WTC11 (cell line): ENCODE data around the gene FRMD5. TPM values are rescaled to one million over a fixed set of nuclear protein-coding genes. Genes with fewer than 3 reads are reported as not detected.

Source experiments
- ATAC-seq: fragments of 200-7000 bp; cut with Tn5 transposase; 2 replicates; pipeline ENCODE4 v1.10.0; 2021; ENCODE audit warnings: mild to moderate bottlenecking, moderate library complexity
- CTCF ChIA-PET: fragments of 300-600 bp; sonication (Branson Sonifier 250); formaldehyde crosslinking; loops from one replicate; lab custom pipeline; 2021; ENCODE audit warnings: antibody characterized with exemption; lab: Charles Lee
- POLR2A ChIA-PET: fragments of 350-600 bp; sonication (Branson Sonifier 250); formaldehyde crosslinking; loops from one replicate; lab custom pipeline; 2021; ENCODE audit warnings: antibody characterized with exemption; lab: Charles Lee
- DNase-seq: peaks from one replicate; pipeline ENCODE4 v3.0.0; 2021; ENCODE audit warnings: low spot score
- H3K27ac Mint-ChIP-seq: 2 replicates; pipeline ENCODE4 v1.8.0; 2021; ENCODE audit warnings: mixed read lengths
- H3K27me3 Mint-ChIP-seq: 2 replicates; pipeline ENCODE4 v1.8.0; 2021; ENCODE audit warnings: low read depth, mild to moderate bottlenecking, moderate library complexity, mixed read lengths
- H3K36me3 Mint-ChIP-seq: 2 replicates; pipeline ENCODE4 v1.8.0; 2021; ENCODE audit warnings: mixed read lengths
- H3K4me1 Mint-ChIP-seq: 2 replicates; pipeline ENCODE4 v1.8.0; 2022; ENCODE audit warnings: mixed read lengths
- H3K4me3 Mint-ChIP-seq: 2 replicates; pipeline ENCODE4 v1.8.0; 2021; ENCODE audit warnings: mild to moderate bottlenecking, moderate library complexity, mixed read lengths
- H3K9me3 Mint-ChIP-seq: 2 replicates; pipeline ENCODE4 v1.8.0; 2021; ENCODE audit warnings: mixed read lengths
- CBFB ChIP-seq: sonication (generic); formaldehyde crosslinking; IDR thresholded peaks from 2 replicates; pipeline ENCODE4 v1.8.1; 2022; ENCODE audit warnings: mild to moderate bottlenecking, low read depth, missing genetic modification reagents
- CTCF ChIP-seq: fragments of 200-600 bp; IDR thresholded peaks from 2 replicates; pipeline ENCODE4 v1.8.0; 2022; ENCODE audit warnings: antibody characterized with exemption
- ERG ChIP-seq: fragments of 250-450 bp; sonication (Bioruptor Pico); IDR thresholded peaks from 2 replicates; pipeline ENCODE4 v1.8.0; 2021; ENCODE audit warnings: mild to moderate bottlenecking
- ETV6 ChIP-seq: sonication (generic); formaldehyde crosslinking; IDR thresholded peaks from 2 replicates; pipeline ENCODE4 v1.8.1; 2022; ENCODE audit warnings: mild to moderate bottlenecking, missing genetic modification reagents
- JUN ChIP-seq: sonication (generic); formaldehyde crosslinking; IDR thresholded peaks from 2 replicates; pipeline ENCODE4 v1.8.0; 2023; ENCODE audit warnings: mild to moderate bottlenecking, missing genetic modification reagents
- KAT7 ChIP-seq: sonication (generic); formaldehyde crosslinking; IDR thresholded peaks from 2 replicates; pipeline ENCODE4 v1.8.1; 2023; ENCODE audit warnings: missing genetic modification reagents, mild to moderate bottlenecking, borderline replicate concordance
- NR3C1 ChIP-seq: sonication (generic); formaldehyde crosslinking; conservative IDR thresholded peaks from 2 replicates; pipeline ENCODE4 v1.8.1; 2023; ENCODE audit warnings: low read depth, mild to moderate bottlenecking, missing genetic modification reagents
- OVOL2 ChIP-seq: fragments of 250-450 bp; sonication (Bioruptor Pico); IDR thresholded peaks from 2 replicates; pipeline ENCODE4 v1.9.0; 2021; ENCODE audit warnings: mild to moderate bottlenecking, borderline replicate concordance
- PRDM15 ChIP-seq: sonication (generic); formaldehyde crosslinking; IDR thresholded peaks from 2 replicates; pipeline ENCODE4 v1.8.0; 2022; ENCODE audit warnings: missing genetic modification reagents
- SMAD3 ChIP-seq: sonication (generic); formaldehyde crosslinking; IDR thresholded peaks from 2 replicates; pipeline ENCODE4 v1.8.0; 2022; ENCODE audit warnings: missing genetic modification reagents, mild to moderate bottlenecking, borderline replicate concordance
- ZBTB21 ChIP-seq: sonication (generic); formaldehyde crosslinking; IDR thresholded peaks from 2 replicates; pipeline ENCODE4 v1.8.1; 2023; ENCODE audit warnings: mild to moderate bottlenecking, missing genetic modification reagents, borderline replicate concordance
- ZNF281 ChIP-seq: sonication (generic); formaldehyde crosslinking; IDR thresholded peaks from 2 replicates; pipeline ENCODE4 v1.8.0; 2023; ENCODE audit warnings: mild to moderate bottlenecking, missing genetic modification reagents
- ZNF416 ChIP-seq: fragments of 250-450 bp; sonication (Bioruptor Pico); IDR thresholded peaks from 2 replicates; pipeline ENCODE4 v1.9.0; 2021; ENCODE audit warnings: mild to moderate bottlenecking, inconsistent platforms
- ZNF425 ChIP-seq: fragments of 250-450 bp; sonication (Bioruptor Pico); conservative IDR thresholded peaks from 2 replicates; pipeline ENCODE4 v1.9.0; 2021; ENCODE audit warnings: mild to moderate bottlenecking
- ZNF512 ChIP-seq: sonication (generic); formaldehyde crosslinking; IDR thresholded peaks from 2 replicates; pipeline ENCODE4 v1.8.1; 2022; ENCODE audit warnings: missing genetic modification reagents, borderline replicate concordance
- total RNA-seq: library from RNA; stranded (reverse); gene quantifications from 3 replicates; pipeline ENCODE4 v1.2.3, GENCODE V29; 2021

Gene FRMD5
- total RNA-seq, 1 experiment from 2014 or later, result 14.1 TPM

GRCh38 chr15:44068347-44068746, 126.7 kb downstream of the FRMD5 start:
- ATAC-seq (no peak), DNase-seq (no peak)
- CTCF ChIA-PET, result no interaction called here
- no peak overlapping the region for H3K4me3 Mint-ChIP-seq
- POLR2A ChIA-PET, result no interaction called here
- no peak overlapping the region for H3K27ac Mint-ChIP-seq
- H3K9me3 Mint-ChIP-seq, result no peaks in the 10 kb centered on the region
- H3K36me3 Mint-ChIP-seq, result no peaks in the 10 kb centered on the region
- no peak for TF ChIP-seq JUN (CRISPR knock-in tag)
- no peak for TF ChIP-seq ZNF425 (CRISPR knock-in tag)
- no peak for TF ChIP-seq ETV6 (CRISPR knock-in tag)
- TF ChIP-seq NR3C1 (CRISPR knock-in tag), result no peak
- H3K27me3 Mint-ChIP-seq, result no peaks in the 10 kb centered on the region
- peaks cover 7% of the 10 kb centered on the region for H3K4me1 Mint-ChIP-seq

- ChIA-PET POLR2A (no interaction called here), CTCF (interaction anchor here (0.5 to 2.6 kb wide), 25 partner anchors 8 to 435 kb away, joined by 3 to 66 read pairs (median 4); no protein-coding TSS in a partner anchor)
- Mint-ChIP-seq H3K4me1 (peaks cover 7% of the 10 kb centered on the region), H3K27me3 (no peaks in the 10 kb centered on the region), H3K36me3 (no peaks in the 10 kb centered on the region), H3K27ac (peak overlapping the region; percentile 38; the same call in 1 of the 2 replicates), H3K9me3 (no peaks in the 10 kb centered on the region), H3K4me3 (no peak overlapping the region)
- DNase-seq (peak; percentile 63), ATAC-seq (peak; percentile 86)
- TF ChIP-seq ZNF512 (CRISPR knock-in tag), result no peak
- peak; percentile 85 for TF ChIP-seq CTCF
Observed at GRCh38 chr15:44066211-44066827, 128.8 kb downstream of the FRMD5 start.

- CTCF ChIA-PET, result interaction anchor here (0.6 kb wide), 1 partner anchor 126 kb away, joined by 3 read pairs; no protein-coding TSS in a partner anchor
- POLR2A ChIA-PET, result interaction anchor here (0.5 kb wide), 1 partner anchor 40 kb away, joined by 3 read pairs; no protein-coding TSS in a partner anchor
Observed at GRCh38 chr15:44064706-44065105, 130.4 kb downstream of the FRMD5 start.

More at GRCh38 chr15:44064706-44065105, 130.4 kb downstream of the FRMD5 start:
- Mint-ChIP-seq H3K27ac (no peak overlapping the region), H3K27me3 (no peaks in the 10 kb centered on the region), H3K4me1 (peaks cover 7% of the 10 kb centered on the region), H3K4me3 (no peak overlapping the region), H3K9me3 (no peaks in the 10 kb centered on the region), H3K36me3 (no peaks in the 10 kb centered on the region)
- no peak for DNase-seq
- no peak for ATAC-seq
- no peak for TF ChIP-seq ZBTB21 (CRISPR knock-in tag)
- TF ChIP-seq CBFB, result no peak
- TF ChIP-seq ZNF281 (CRISPR knock-in tag), result no peak
- TF ChIP-seq ZNF416 (CRISPR knock-in tag), result no peak
- TF ChIP-seq PRDM15 (CRISPR knock-in tag), result no peak
- no peak for TF ChIP-seq ERG
- no peak for TF ChIP-seq SMAD3 (CRISPR knock-in tag)
- no peak for TF ChIP-seq KAT7 (CRISPR knock-in tag)
- no peak for TF ChIP-seq OVOL2 (CRISPR knock-in tag)
